ENCODE measurements around the gene TRIM3. TPM values are rescaled to one million over a fixed set of nuclear protein-coding genes. Genes with fewer than 3 reads are reported as not detected.

The TRIM3 gene
- total RNA-seq, 3 donors from 2014 or later, result 21.6 to 43.9 (median 32.6) TPM

- Histone ChIP-seq H3K9me3 (no peaks in the 10 kb centered on the region), H3K4me1 (peaks cover 5% of the 10 kb centered on the region in 2 donors), H3K27ac (peak overlapping the region; percentile 87 to 93), H3K4me3 (peak overlapping the region; percentile 87 to 97 (median 93)), H3K27me3 (no peaks in the 10 kb centered on the region), H3K36me3 (no peaks in the 10 kb centered on the region)
- TF ChIP-seq POLR2A (IDR thresholded peaks at IDR 0.05), result peak; percentile 18
- TF ChIP-seq CTCF (IDR thresholded peaks at IDR 0.05), result no peak
- no peak for DNase-seq (ENCODE audit: low spot score in 2 of 2)
- intact Hi-C loops (cut with DNase I; ENCODE audit: low total_unique reads), result no loop called here
Observed at GRCh38 chr11:6418557-6419008, 55.2 kb downstream of the TRIM3 start.

- no peaks in the 10 kb centered on the region for H3K27me3 ChIP-seq
- peaks cover 5% of the 10 kb centered on the region in 2 donors for H3K4me1 ChIP-seq
- H3K9me3 ChIP-seq, result no peaks in the 10 kb centered on the region
- H3K36me3 ChIP-seq, result no peaks in the 10 kb centered on the region
- intact Hi-C loops (cut with DNase I; ENCODE audit: low total_unique reads), result no loop called here
- TF ChIP-seq POLR2AphosphoS5 (IDR thresholded peaks at IDR 0.05), result no peak
- TF ChIP-seq POLR2A (IDR thresholded peaks at IDR 0.05), result no peak
- TF ChIP-seq CTCF (IDR thresholded peaks at IDR 0.05), result no peak
- H3K27ac ChIP-seq, result peak overlapping the region; percentile 87 to 93
- H3K4me3 ChIP-seq, result peak overlapping the region; percentile 87 to 97 (median 93)
- no peak for DNase-seq (ENCODE audit: low spot score in 2 of 2)
Observed at GRCh38 chr11:6417907-6418556, 55.7 kb downstream of the TRIM3 start.

- intact Hi-C loops (cut with DNase I; ENCODE audit: low total_unique reads), result no loop called here
- no peaks in the 10 kb centered on the region for H3K9me3 ChIP-seq
- peaks cover 5% of the 10 kb centered on the region in 2 donors for H3K4me1 ChIP-seq
- no peaks in the 10 kb centered on the region for H3K36me3 ChIP-seq
- H3K27me3 ChIP-seq, result no peaks in the 10 kb centered on the region
- DNase-seq (ENCODE audit: low spot score in 2 of 2), result no peak
- peak overlapping the region in 1 of 2 donors; percentile 32 for H3K27ac ChIP-seq
- no peak for TF ChIP-seq CTCF (IDR thresholded peaks at IDR 0.05)
- no peak for TF ChIP-seq POLR2A (IDR thresholded peaks at IDR 0.05)
- no peak for TF ChIP-seq POLR2AphosphoS5 (IDR thresholded peaks at IDR 0.05)
- no peak overlapping the region for H3K4me3 ChIP-seq
Observed at GRCh38 chr11:6415797-6416196, 57.9 kb downstream of the TRIM3 start.

- TF ChIP-seq POLR2A (IDR thresholded peaks at IDR 0.05) (no peak), POLR2AphosphoS5 (IDR thresholded peaks at IDR 0.05) (no peak), CTCF (IDR thresholded peaks at IDR 0.05) (no peak)
- Histone ChIP-seq H3K27ac (peak overlapping the region in 1 of 2 donors; percentile 69), H3K9me3 (no peaks in the 10 kb centered on the region), H3K4me3 (no peak overlapping the region), H3K27me3 (no peaks in the 10 kb centered on the region), H3K4me1 (peaks cover 3% of the 10 kb centered on the region in 2 donors), H3K36me3 (no peaks in the 10 kb centered on the region)
- intact Hi-C loops (cut with DNase I; ENCODE audit: low total_unique reads), result no loop called here
- DNase-seq (ENCODE audit: low spot score in 2 of 2), result no peak
Observed at GRCh38 chr11:6414874-6415328, 58.8 kb downstream of the TRIM3 start.

- TF ChIP-seq POLR2AphosphoS5 (IDR thresholded peaks at IDR 0.05), result no peak
- no peak for TF ChIP-seq CTCF (IDR thresholded peaks at IDR 0.05)
- no peak for TF ChIP-seq POLR2A (IDR thresholded peaks at IDR 0.05)
- peak overlapping the region in 1 of 2 donors; percentile 69 for H3K27ac ChIP-seq
- H3K4me3 ChIP-seq, result no peak overlapping the region
- H3K27me3 ChIP-seq, result no peaks in the 10 kb centered on the region
- DNase-seq (ENCODE audit: low spot score in 2 of 2), result no peak
- no peaks in the 10 kb centered on the region for H3K9me3 ChIP-seq
- intact Hi-C loops (cut with DNase I; ENCODE audit: low total_unique reads), result no loop called here
- H3K36me3 ChIP-seq, result no peaks in the 10 kb centered on the region
- H3K4me1 ChIP-seq, result no peaks in the 10 kb centered on the region
Observed at GRCh38 chr11:6413791-6414201, 59.9 kb downstream of the TRIM3 start.

Data from breast epithelium (tissue), 4 donors.